GM10266 (cell line): ENCODE measurements around the gene SYVN1.

ENCODE experiments used
- DNase-seq: peaks from one replicate; pipeline ENCODE4 v3.0.0; 2012; ENCODE audit errors: extremely low spot score
- TF ChIP-seq, protein P1 (sequence below): IDR thresholded peaks from 2 replicates; pipeline ENCODE4 v1.5.1; 2012; ENCODE audit warnings: mild to moderate bottlenecking, low read depth; ENCODE audit not compliant: control insufficient read depth, insufficient read depth; ENCODE audit errors: missing control alignments

Gene SYVN1

GRCh38 chr11:65130631-65131416 lies 3.5 kb downstream of the SYVN1 start:
- no peak for DNase-seq
- TF ChIP-seq, protein P1, sequence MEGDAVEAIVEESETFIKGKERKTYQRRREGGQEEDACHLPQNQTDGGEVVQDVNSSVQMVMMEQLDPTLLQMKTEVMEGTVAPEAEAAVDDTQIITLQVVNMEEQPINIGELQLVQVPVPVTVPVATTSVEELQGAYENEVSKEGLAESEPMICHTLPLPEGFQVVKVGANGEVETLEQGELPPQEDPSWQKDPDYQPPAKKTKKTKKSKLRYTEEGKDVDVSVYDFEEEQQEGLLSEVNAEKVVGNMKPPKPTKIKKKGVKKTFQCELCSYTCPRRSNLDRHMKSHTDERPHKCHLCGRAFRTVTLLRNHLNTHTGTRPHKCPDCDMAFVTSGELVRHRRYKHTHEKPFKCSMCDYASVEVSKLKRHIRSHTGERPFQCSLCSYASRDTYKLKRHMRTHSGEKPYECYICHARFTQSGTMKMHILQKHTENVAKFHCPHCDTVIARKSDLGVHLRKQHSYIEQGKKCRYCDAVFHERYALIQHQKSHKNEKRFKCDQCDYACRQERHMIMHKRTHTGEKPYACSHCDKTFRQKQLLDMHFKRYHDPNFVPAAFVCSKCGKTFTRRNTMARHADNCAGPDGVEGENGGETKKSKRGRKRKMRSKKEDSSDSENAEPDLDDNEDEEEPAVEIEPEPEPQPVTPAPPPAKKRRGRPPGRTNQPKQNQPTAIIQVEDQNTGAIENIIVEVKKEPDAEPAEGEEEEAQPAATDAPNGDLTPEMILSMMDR, result no peak

DNA sequence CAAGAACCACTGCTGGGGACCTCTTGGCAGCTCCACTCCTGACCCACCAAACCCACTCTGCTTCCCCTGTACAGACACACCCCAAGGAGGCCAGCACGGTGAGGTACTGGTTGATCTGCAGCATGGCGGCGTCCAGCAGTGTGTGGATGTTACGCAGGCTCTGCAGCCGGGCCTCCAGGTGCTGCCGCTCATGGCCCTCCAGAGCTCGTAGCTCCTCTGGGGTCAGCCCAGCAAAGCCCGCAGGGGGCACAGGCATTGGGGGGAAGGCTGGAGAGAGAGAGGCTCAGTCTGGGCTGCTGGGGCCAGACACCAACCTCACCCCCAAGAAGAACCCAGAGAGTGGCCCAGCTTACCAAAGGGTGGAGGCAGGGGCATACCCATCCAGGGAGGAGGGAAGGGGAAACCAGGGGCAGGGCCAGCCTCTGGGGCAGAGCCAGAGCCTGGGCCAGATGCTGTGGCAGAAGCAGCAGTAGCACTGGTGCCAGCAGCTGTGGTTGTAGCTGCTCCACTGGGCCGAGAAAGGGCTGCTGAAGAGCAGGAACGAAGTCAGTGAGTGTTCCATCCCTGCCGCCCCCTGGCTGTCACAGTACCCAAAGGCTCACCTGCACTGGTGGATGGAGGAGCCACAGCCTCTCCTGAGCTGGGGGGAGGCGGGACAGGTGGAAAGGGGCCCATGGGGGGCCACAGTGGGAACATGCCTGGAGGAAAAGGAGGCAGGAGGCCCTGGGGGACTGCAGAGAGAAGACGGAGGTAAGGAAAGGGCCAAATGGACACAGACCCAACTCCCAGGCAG lies 4.5 kb downstream of the SYVN1 start:
- TF ChIP-seq, protein P1, result no peak
- no peak for DNase-seq

GRCh38 chr11:65128182-65129145 lies 5.9 kb downstream of the SYVN1 start:
- TF ChIP-seq, protein P1, result no peak
- no peak for DNase-seq

- TF ChIP-seq, protein P1, result no peak
- no peak for DNase-seq
Observed at GRCh38 chr11:65127473-65128181, 6.7 kb downstream of the SYVN1 start.

- TF ChIP-seq, protein P1, result no peak
- no peak for DNase-seq
Observed at GRCh38 chr11:65126624-65127274, 7.6 kb downstream of the SYVN1 start.

DNA sequence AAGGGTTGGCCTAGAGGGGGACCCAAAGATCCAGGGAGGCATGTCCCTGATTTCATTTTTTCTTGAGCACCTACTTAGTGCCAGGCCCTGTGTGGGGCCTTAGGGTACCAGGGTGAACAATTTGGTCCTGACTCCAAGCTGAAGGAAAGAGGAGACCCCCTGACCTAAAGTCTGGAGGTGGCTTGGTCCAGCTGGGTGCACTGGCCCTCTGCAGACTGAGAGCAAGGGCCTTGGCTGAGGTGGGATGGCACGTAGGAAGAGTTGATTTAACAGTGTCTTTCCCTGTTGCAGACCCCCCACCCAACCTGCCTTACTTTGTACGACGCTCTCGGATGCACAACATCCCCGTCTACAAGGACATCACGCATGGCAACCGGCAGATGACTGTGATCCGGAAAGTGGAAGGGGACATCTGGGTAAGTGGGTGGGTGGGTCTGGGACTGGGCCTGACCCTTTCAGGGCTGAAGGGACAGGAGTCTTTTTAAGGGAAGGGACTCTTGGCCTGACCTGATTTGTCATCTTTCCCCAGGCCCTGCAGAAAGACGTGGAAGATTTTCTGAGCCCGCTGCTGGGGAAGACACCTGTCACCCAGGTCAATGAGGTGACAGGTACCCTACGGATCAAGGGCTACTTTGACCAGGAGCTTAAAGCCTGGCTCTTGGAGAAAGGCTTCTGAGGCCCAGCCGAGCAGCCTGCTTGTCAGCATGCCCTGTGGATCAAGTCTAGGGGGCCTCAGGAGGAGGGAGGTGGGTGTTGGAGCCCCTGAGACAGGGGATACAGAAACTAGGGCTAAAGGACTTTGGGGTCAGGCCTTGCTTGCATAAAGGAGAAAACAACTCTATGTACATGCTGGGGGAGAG lies 8.9 kb downstream of the SYVN1 start:
- no peak for DNase-seq
- TF ChIP-seq, protein P1, result no peak
